Measurements from ENCODE around the gene HMGN4.

Gene HMGN4

DNA sequence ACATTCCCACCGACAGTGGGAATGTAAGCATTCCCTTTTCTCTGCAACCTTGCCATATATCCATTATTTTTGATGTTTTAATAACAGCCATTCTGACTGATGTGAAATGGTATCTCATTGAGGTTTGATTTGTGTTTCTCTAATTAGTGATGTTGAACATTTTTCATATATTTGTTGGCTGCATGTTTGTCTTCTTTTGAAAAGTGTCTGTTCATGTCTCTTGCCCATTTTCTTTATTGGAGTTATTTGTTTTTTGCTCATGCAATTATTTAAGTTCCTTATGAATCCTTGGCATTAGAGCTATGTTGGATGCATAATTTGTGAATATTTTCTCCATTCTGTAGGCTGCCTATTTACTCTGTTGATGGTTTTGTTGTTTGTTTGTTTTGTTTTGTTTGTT is 40.6 kb downstream of the HMGN4 start:
- DNase-seq, result no peak

- no peak for DNase-seq
Measured at GRCh38 chr6:26581164-26581915, 43.2 kb downstream of the HMGN4 start.

DNA sequence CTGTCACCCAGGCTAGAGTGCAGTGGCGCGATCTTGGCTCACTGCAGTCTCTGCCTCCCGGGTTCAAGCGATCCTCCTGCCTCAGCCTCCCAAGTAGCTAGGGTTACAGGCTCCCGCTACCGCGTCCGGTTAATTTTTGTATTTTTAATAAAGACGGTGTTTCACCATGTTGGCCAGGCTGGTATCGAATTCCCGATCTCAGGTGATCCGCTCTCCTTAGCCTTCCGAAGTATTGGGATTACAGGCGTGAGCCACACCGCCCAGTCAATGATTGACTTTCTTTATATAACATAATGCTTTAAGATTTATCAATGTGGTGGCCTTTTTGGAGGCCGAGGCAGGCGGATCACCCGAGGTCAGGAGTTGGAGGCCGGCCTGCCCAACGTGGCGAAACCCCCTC is 50.8 kb downstream of the HMGN4 start:
- DNase-seq, result no peak

- no peak for DNase-seq
Measured at GRCh38 chr6:26592649-26593048, 54.5 kb downstream of the HMGN4 start.

DNA sequence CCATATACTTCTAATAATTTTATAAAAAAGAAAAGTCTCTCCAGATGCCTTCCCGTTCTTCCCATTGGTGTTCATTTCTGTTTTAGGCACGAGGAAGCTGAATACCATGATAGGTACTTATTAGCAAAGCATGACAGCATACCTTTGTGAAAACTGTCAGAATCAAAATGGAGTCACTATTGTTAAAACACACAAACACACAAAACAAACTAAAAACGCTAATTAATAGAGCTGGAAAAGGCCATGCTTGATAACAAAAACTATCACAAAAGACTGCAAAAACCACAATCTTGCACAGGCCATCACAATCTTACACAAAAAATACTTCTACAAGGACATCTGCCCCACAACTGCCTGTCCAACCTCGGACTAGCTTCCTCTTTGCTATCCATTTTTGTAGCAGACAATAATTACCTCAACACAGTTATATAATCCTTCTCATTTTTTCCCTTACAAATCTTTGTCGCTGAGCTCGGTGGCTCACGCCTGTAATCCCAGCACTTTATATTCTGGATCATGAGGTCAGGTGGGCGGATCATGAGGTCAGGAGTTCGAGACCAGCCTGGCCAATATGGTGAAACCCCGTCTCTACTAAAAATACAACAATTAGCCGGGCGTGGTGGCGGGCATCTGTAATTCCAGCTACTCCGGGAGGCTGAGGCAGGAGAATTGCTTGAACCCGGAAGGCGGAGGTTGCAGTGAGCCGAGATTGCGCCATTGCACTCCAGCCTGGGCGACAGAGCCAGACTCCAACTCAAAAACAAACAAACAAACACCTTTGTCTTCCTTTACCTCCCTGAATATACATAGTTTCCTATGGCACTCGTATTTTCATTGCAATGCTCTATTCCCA is 55.3 kb downstream of the HMGN4 start:
- DNase-seq, result no peak

DNA sequence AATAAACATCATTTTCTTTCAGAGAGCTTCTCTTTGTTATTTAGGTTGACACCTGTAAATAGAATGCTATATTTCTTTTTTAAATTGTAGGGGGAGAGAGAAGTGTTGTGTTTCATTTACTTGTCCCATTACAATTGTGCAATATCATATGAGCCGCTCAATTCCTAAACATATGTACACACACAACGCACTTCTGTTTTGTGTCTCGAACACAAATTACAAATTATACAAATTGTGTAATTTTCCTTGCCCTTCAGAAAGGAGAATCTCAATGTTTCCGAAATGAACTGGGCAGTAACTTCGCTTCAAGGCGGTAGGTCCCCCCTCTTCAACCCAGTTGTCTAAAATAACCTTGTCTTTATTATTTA is 55.9 kb downstream of the HMGN4 start:
- no peak for DNase-seq

DNA sequence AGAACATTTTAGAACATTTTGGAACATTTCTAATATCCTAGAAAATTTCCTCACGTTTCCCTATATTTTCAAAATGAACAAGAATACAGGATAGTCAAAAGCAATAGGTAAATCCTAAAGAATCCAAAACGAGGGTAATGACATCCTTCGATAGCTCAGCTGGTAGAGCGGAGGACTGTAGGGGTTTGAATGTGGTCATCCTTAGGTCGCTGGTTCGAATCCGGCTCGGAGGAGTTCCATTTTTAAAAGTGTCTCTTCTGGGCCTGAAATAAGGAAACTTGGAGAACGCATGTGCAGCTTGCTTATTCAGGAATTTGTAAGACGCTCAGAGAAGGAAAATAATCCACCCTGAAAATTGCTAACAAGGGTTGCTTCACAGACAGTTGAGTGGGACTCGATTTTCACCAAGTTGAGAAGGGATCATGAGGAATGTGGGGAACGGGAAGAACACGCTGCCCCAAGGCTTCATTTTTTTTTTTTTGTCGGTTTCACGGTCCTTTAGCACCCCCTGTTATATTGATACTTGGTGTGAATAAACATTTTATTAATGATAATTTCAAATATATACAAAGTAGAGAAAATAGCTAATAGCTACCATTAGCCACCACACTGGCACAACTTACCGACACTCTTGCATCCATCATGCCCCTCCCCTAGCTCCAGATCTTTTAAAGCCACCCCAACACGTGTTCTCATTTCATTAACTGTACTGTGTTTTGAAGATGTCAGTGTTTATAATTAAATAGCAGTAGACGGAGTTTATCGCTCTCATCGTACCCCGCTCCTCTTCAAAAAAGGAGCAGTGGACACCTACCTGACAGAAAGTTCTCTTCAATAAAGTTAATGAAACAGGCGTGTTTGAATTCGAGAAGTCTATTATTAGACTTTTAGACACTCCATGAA is 56.8 kb downstream of the HMGN4 start:
- DNase-seq, result no peak

- DNase-seq, result peak; percentile 86
Measured at GRCh38 chr6:26595669-26596269, 57.6 kb downstream of the HMGN4 start.
